HT-29 (cell line): ENCODE results near the gene CAPZA1. TPM values are rescaled to one million over a fixed set of nuclear protein-coding genes. Genes with fewer than 3 reads are reported as not detected.
"Not testable (repeated sequence)": the region's sequence is repeated elsewhere in the genome, so short reads cannot be mapped to it uniquely, and the experiment has no call there.

Experiments
- DNase-seq: peaks from one replicate; pipeline ENCODE4 v3.0.0-alpha.2; 2015; ENCODE audit warnings: low spot score
- total RNA-seq: library from RNA; depleted of rRNA; stranded (reverse); fragments of >200 nt; shearing (Covaris generic); gene quantifications from 2 replicates; pipeline ENCODE4 v1.2.3, GENCODE V29; 2014; rRNA removed

Gene CAPZA1
- total RNA-seq = 132 and 133 TPM in 2 replicates

DNA sequence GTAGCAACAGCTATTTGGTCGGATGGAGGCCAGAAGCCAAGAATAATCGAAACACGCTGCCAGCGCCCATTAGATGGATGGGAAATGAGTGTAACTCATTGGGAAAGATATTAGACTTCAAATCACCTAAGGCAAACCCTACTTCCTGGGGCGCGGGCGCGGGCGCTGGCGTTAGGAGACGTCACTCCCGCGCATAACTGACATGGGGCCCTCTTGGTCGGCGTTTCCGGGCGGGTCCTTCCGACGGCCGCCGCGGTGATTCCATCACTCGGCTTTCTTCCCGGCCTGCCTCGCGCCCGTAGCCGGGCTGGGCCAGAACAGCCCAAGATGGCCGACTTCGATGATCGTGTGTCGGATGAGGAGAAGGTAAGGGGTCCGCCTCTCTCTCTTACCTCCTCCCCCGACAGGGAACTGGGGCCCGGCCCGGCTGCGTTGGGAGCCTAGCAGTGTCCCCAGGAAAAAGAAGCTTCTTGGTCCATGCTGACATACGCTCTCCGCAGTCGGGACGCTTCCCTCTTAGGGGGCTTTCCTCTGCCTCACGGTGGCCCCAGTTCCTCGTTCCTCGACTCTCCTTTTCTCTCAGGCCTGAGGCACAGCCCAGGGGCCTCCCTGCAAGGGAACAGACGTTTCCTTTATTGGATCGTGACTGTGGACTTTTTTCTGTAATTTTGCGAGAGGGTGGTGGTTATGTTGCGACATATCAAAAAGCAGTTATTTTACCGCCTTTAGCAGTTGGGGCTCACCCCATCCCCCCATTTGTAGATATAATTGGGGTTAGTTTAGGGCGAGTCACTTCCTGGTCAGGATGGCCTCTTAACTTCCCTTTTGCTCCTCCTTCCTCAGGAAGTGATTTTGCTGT is at the start of gene CAPZA1:
Gene CAPZA1, plus strand, starts transcription at position 315 of the 859 bp plus-strand sequence. Its CDS starts 13 bp downstream, at position 328.
- DNase-seq = peak; percentile 90

DNA sequence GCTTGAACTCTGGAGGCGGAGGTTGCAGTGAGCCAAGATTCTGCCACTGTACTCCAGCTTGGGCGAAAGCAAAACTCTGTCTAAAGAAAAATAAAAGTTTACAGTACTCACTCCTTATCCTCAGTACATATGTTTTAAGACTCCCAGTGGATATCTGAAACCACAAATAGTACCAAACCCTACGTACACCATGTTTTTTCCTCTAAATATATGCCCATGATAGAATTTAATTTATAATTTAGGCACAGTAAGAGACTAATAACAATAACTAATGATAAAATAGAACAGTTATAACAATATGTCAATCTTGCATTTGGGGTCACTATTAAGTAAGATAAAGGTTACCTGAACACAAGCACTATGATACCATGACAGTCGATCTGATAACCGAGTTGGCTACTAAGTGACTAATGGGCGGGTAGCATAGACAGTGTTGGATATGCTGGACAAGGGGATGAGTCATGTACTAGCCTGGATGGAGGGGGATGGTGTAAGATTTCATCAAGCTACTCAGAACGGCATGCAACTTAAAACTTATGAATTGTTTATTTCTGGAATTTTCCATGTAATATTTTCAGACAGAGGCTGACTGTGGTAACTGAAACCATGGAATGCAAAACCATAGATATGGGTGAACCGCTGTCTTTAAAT is 44.4 kb upstream of the CAPZA1 start:
- DNase-seq = peak; percentile 65

DNA sequence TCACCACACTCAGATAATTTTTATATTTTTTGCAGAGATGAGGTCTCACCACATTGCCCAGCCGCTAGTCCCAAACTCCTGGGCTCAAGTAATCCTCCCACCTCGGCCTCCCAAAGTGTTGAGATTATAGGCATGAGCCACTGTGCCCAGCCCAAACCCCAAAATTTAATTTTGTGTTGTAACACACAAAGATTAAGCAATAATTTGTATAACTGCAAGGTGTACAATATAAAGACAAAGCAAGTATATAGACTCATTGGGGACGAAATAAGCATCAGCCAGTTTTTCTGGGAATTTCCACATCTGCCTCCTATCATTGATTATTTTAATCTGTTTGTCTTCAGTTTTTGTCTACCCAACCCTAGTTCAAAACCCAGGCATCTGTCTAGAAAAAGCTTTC is 43.4 kb upstream of the CAPZA1 start:
- no peak for DNase-seq

GRCh38 chr1:112579801-112580510 is 39.7 kb upstream of the CAPZA1 start:
- no peak for DNase-seq

DNA sequence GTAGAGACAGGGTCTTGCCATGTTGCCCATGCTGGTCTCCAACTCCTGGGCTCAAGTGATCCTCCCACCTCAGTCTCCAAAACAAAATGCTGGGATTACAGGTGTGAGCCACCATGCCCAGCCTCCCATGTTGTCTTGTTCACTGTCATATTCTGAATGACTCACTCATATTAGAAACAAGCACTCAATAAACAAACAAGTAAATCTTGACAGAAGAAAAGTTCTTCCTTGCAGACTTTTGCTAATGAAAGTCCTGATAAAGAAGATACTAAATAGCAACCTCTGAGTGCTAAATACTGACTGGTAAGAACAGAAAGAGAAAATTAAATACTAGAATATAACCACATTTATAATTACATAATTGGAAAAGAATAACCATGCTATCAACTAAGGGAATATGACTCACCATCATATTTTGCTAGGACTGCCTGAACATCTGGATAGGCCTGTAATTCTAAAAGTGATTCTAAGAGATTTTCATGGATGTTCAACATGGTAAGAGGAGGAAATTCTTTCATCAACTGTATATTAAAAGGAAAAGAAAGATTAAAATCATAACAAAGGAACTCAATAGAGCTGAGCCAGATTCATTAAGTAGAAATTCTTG is 37.9 kb upstream of the CAPZA1 start:
- no peak for DNase-seq

GRCh38 chr1:112583366-112583765 is 36.3 kb upstream of the CAPZA1 start:
- DNase-seq = no peak

DNA sequence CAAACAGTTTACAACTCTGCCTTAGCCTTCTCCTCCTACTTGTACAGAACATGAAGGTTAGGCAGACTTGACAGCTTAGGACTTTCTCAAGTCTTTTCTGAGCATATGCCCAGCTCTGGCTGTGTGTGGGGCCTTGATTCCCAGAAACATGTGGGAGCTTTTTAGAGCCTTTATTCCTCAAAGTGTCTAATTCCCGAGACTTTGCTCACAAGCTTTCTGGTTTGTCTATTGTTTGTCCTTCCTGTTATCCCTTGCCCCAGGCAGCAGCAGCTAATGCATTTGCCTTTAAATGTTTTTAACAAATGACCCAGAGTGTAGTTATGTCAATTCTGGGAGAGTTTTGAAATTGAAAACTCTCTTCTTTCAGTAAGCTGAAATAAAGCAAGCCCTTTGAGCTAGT is 29.9 kb upstream of the CAPZA1 start:
- no peak for DNase-seq

DNA sequence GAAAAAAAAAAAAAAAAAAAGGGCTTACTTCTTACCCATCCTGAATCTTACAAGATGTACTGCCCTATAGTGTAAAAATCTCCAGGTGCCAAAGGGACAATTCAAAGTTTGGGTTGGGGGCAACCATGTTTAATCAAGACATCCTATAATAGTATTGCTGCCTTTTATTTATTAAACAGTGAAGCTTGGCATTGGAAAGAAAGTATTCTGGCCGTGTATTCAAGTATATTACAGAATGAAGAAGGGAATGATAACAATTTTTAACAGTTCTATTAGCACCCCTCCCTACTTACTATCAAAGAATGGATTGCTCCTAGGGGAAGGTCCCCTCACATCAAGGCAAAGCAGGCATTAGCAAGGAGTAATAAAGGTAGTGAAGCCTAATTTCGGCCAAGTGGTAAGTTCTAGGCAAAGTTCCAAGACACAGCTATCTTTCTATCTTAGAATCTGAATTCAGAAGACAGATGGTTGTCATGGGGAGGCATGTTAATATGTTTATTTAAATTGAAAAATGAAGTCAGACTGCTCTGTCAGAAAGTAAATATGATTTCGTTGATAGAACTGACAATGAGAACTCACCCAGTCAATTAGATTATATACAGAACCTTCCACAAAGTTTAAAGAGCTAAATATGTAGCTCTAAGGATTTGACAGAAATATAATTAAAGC is 25.3 kb upstream of the CAPZA1 start:
- DNase-seq = peak; percentile 34

DNA sequence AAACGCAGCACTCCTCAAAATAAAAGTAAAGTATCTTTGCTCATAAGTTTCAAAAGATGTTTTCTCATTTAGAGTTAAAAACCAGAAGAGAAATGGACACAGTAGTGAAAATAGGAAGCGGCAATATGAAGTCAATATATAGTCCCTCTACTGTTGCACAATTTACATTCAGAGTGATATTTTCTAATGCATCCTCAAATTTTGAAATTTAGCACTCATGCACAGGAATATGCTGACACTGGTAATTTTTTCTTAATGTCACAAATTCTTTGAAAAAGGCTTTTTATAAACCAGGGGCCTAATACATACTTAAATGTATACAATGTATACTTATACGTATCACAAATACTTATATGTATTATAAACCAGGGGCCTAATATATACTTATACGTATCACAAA is 20.2 kb upstream of the CAPZA1 start:
- DNase-seq = no peak

DNA sequence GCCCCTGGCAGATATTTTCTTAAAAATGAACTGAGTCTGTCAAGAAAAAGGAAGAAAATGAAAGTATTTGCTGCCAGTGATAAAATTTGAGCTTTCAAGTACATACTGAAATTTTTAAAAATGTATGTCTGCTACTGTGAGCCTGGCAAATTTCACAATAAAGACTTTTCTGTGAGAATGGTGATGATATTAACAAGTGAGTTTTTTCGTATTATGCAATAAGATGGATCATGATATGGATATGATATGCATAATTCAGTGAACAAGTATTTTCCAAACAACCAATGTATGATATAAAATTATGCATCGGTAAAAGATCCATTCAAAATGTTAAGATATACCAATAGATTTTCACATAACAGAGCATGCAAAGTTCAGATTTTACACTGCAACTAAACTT is 16.6 kb upstream of the CAPZA1 start:
- no peak for DNase-seq

GRCh38 chr1:112603541-112603940 is 16.1 kb upstream of the CAPZA1 start:
- no peak for DNase-seq

DNA sequence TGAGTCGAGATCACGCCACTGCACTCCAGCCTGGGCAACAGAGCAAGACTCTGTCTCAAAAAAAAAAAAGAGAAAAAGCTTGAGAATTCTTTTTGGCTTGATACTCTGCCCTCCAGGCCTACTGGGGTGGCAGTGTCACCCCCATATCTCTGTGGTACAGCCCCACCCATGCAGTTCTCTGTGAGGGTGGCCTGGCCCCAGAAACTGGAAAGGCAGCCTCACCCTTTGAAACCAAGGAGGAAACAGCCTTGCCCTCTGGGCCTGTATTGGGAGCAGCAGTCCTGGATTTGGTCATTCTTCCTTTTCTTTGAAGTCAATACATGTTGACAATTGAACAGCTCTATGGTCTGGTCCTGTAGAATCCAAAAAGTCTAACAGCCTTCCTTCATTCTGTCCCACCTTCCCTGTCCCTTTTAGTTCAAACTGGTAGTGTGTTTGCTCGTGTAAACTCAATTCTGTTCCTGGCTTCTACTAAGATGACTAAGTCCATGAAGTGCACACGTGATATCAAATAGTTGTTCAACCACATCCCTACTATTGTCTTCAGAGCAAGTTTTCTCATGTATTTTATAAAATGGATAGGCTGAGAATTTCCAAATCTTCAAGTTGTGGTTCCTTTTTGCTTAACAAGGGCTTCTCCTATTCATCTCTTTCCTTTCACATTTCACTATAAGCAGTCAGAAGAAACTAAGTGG is 13.9 kb upstream of the CAPZA1 start:
- DNase-seq = no peak

GRCh38 chr1:112614460-112615065 is 5.1 kb upstream of the CAPZA1 start:
- DNase-seq = peak; percentile 53

DNA sequence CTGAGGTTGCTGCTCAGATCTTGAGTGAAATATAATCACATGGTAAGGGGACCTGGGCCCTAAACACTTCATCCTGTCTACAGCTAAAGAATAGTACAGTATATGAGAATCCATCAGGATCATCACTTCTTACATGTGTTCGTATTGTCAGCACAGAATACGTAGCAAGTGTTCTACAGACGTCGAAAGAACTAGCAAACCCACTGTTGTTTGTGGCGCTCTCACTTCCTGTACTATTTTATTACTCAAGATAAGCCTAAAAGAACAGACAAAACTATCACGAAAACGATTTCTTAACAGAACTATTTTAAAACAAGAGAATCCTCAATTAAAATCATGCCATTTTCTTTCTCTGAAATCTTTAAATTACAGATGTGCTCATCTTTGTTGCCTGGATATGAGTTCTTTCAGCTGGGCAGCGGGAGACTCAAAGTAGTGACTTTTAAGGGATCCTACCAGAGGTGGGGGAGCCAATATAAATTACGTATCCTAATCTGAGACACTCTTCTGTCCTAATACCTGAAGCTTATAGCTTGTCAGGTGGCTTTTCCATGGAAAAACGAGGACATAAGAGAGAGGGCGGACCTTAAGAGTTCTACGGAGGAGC is 1.4 kb upstream of the CAPZA1 start:
- peak; percentile 61 for DNase-seq

GRCh38 chr1:112618721-112619517 is 713 bp upstream of the CAPZA1 start, which contains the start of gene ST7L:
TSS of gene ST7L (minus strand) at chr1:112619141. CDS start at chr1:112619113, 28 bp downstream.
- peak; percentile 65 for DNase-seq

- DNase-seq = no peak
Observed at GRCh38 chr1:112620377-112620695, 704 bp downstream of the CAPZA1 start.

- not testable (repeated sequence) for DNase-seq
Observed at GRCh38 chr1:112624493-112624892, 4.9 kb downstream of the CAPZA1 start.

- DNase-seq = no peak
Observed at GRCh38 chr1:112625696-112626095, 6.1 kb downstream of the CAPZA1 start.

DNA sequence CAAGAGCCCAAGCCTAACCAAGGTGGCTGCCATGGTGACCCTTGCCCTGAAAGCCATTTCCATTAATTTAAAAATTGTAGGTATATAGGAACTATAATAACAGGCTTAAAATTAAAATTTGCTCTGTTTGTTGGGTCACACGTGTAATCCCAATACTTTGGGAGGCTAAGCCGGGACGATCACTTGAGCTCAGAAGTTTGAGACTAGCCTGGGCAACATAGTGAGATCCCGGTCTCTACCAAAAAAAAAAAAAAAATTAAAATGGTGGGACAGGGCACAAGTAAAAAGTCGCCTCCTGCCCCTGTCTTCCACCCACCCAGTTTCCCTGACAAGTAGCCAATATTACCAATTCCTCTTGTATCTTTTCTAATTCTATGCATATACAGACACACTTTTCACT is 6.6 kb downstream of the CAPZA1 start:
- no peak for DNase-seq
